GM21825 (cell line): ENCODE data around the gene SNCG.
"Not testable (repeated sequence)": the region's sequence is repeated elsewhere in the genome, so short reads cannot be mapped to it uniquely, and the experiment has no call there.

Experiments used
- ATAC-seq: cut with Tn5 transposase; IDR thresholded peaks from one replicate; pipeline ENCODE4 v1.9.1; 2021; ENCODE audit warnings: mild to moderate bottlenecking, moderate library complexity; ENCODE audit not compliant: unreplicated experiment

The SNCG gene

GRCh38 chr10:86958116-86958900, at the start of gene SNCG:
TSS of gene SNCG (plus strand) at chr10:86958599. CDS start at chr10:86958698, 99 bp downstream.
- ATAC-seq = no peak

- no peak for ATAC-seq
Measured at GRCh38 chr10:86914734-86915133, 43.7 kb upstream of the SNCG start.

- no peak for ATAC-seq
Measured at GRCh38 chr10:86918022-86918471, 40.4 kb upstream of the SNCG start.

- ATAC-seq = no peak
Measured at GRCh38 chr10:86922553-86922961, 35.8 kb upstream of the SNCG start.

GRCh38 chr10:86929468-86930380, 28.7 kb upstream of the SNCG start:
- no peak for ATAC-seq

- ATAC-seq = no peak
Measured at GRCh38 chr10:86931872-86932271, 26.5 kb upstream of the SNCG start.

- ATAC-seq = no peak
Measured at GRCh38 chr10:86932674-86933073, 25.7 kb upstream of the SNCG start.

GRCh38 chr10:86934162-86934711, 24.2 kb upstream of the SNCG start:
- ATAC-seq = not testable (repeated sequence)

GRCh38 chr10:86936661-86937501, 21.5 kb upstream of the SNCG start:
- no peak for ATAC-seq

- ATAC-seq = no peak
Measured at GRCh38 chr10:86937502-86938154, 20.8 kb upstream of the SNCG start.

GRCh38 chr10:86938260-86938659, 20.1 kb upstream of the SNCG start:
- ATAC-seq = no peak

- ATAC-seq = not testable (repeated sequence)
Measured at GRCh38 chr10:86940076-86940475, 18.3 kb upstream of the SNCG start.

- ATAC-seq = no peak
Measured at GRCh38 chr10:86940677-86941076, 17.7 kb upstream of the SNCG start.

GRCh38 chr10:86941426-86941825, 17.0 kb upstream of the SNCG start:
- no peak for ATAC-seq

GRCh38 chr10:86941991-86942421, 16.4 kb upstream of the SNCG start:
- no peak for ATAC-seq

GRCh38 chr10:86942441-86943315, 15.7 kb upstream of the SNCG start:
- no peak for ATAC-seq

GRCh38 chr10:86943316-86944030, 14.9 kb upstream of the SNCG start:
- ATAC-seq = no peak

GRCh38 chr10:86944031-86944419, 14.4 kb upstream of the SNCG start:
- no peak for ATAC-seq
